H1 (cell line): Measurements from ENCODE around the gene GPT2. TPM values are rescaled to one million over a fixed set of nuclear protein-coding genes. Genes with fewer than 3 reads are reported as not detected.

Source experiments
- CTCF ChIA-PET: fragments of 300-600 bp; sonication (Branson Sonifier 250); formaldehyde crosslinking; loops from one replicate; lab custom pipeline; 2021; ENCODE audit not compliant: partially characterized antibody; lab: Charles Lee
- POLR2A ChIA-PET: fragments of 300-600 bp; sonication (Branson Sonifier 250); formaldehyde crosslinking; loops from one replicate; lab custom pipeline; 2021; ENCODE audit warnings: inconsistent platforms; ENCODE audit not compliant: partially characterized antibody; lab: Charles Lee
- DNase-seq, 2 experiments: peaks; one replicate each; pipeline versions ENCODE4 v3.0.0 to v3.0.0-alpha.2; 2010 to 2022; ENCODE audit warnings: low spot score in 2 of 2, low read depth in 1 of 2, mixed read lengths in 1 of 2
- FAIRE-seq: peaks from 2 replicates; lab custom pipeline; 2011; peaks lifted over from hg19 to GRCh38; lab: Jason Lieb, UNC
- H2AFZ ChIP-seq: 2 replicates; pipeline ENCODE4 v1.8.1; 2012; ENCODE audit warnings: low read length, inconsistent platforms
- H2AK5ac ChIP-seq: 2 replicates; pipeline ENCODE4 v1.6.1; 2013; ENCODE audit warnings: low read depth, low read length
- H2BK120ac ChIP-seq: replicated peaks from 2 replicates; pipeline ENCODE3; 2013; ENCODE audit warnings: low read depth, low read length, inconsistent platforms
- H2BK12ac ChIP-seq: 2 replicates; pipeline ENCODE4 v1.6.1; 2013; ENCODE audit warnings: low read depth, low read length
- H2BK15ac ChIP-seq: 2 replicates; pipeline ENCODE4 v1.6.1; 2013; ENCODE audit warnings: low read length
- H2BK20ac ChIP-seq: 2 replicates; pipeline ENCODE4 v1.6.1; 2013; ENCODE audit warnings: low read length
- H2BK5ac ChIP-seq: 2 replicates; pipeline ENCODE4 v1.6.1; 2013; ENCODE audit warnings: low read depth, low read length
- H3K14ac ChIP-seq: 2 replicates; pipeline ENCODE4 v1.6.1; 2013; ENCODE audit warnings: inconsistent platforms; ENCODE audit not compliant: insufficient read length
- H3K18ac ChIP-seq: 2 replicates; pipeline ENCODE4 v1.6.1; 2013; ENCODE audit warnings: low read length; ENCODE audit errors: extremely low read depth
- H3K23ac ChIP-seq: 2 replicates; pipeline ENCODE4 v1.6.1; 2013; ENCODE audit warnings: inconsistent platforms; ENCODE audit not compliant: insufficient read length
- H3K23me2 ChIP-seq: 2 replicates; pipeline ENCODE4 v1.6.1; 2013; ENCODE audit warnings: low read depth, low read length
- H3K27ac ChIP-seq: 2 replicates; pipeline ENCODE4 v1.6.1; 2011; ENCODE audit warnings: low read depth, low read length, inconsistent platforms
- H3K27me3 ChIP-seq, 4 experiments: replicated peaks in 1 of 4; 1 replicate in 1 of 4; 2 replicates in 3 of 4; pipeline versions ENCODE4 v1.6.1 to v1.8.1; 2011 to 2013; ENCODE audit warnings: low read length in 3 of 4, mild to moderate bottlenecking in 3 of 4, inconsistent platforms in 2 of 4, mixed read lengths in 2 of 4, moderate library complexity in 1 of 4; ENCODE audit not compliant: control insufficient read depth in 3 of 4, insufficient read depth in 3 of 4; ENCODE audit errors: extremely low read depth in 1 of 4
- H3K36me3 ChIP-seq, 4 experiments: 2 replicates each; pipeline versions ENCODE4 v1.6.1 to v1.8.1; 2011 to 2013; ENCODE audit warnings: mild to moderate bottlenecking in 4 of 4, low read length in 3 of 4, moderate library complexity in 2 of 4, control low read depth in 1 of 4, inconsistent platforms in 1 of 4; ENCODE audit not compliant: insufficient read depth in 4 of 4, control insufficient read depth in 2 of 4
- H3K4ac ChIP-seq: replicated peaks from 2 replicates; pipeline ENCODE3; 2013; ENCODE audit warnings: low read length, low read depth, mixed read lengths, inconsistent platforms; ENCODE audit not compliant: insufficient read length
- H3K4me1 ChIP-seq, 4 experiments: replicated peaks in 1 of 4; 1 replicate in 1 of 4; 2 replicates in 3 of 4; pipeline versions ENCODE4 v1.6.1 to v1.8.1; 2011 to 2013; ENCODE audit warnings: low read length in 3 of 4, inconsistent platforms in 2 of 4, mixed read lengths in 1 of 4; ENCODE audit not compliant: insufficient read depth in 4 of 4, control insufficient read depth in 3 of 4
- H3K4me2 ChIP-seq, 2 experiments: 2 replicates each; pipeline versions ENCODE4 v1.6.1 to v1.8.1; 2011 to 2013; ENCODE audit warnings: low read depth in 2 of 2, low read length in 2 of 2, control low read depth in 1 of 2, inconsistent platforms in 1 of 2, mild to moderate bottlenecking in 1 of 2; ENCODE audit not compliant: insufficient read depth in 1 of 2
- H3K4me3 ChIP-seq, 4 experiments: fragments of 200-600, 300-600 bp in 1 of 4; sonication (generic), shearing (Covaris generic), sonication (Bioruptor Twin) in 1 of 4; 2 replicates each; pipeline versions ENCODE4 v1.5.1 to v1.8.1; 2011 to 2016; ENCODE audit warnings: low read length in 4 of 4, low read depth in 3 of 4, control low read depth in 2 of 4, inconsistent platforms in 2 of 4, mild to moderate bottlenecking in 2 of 4, mixed read lengths in 1 of 4, moderate library complexity in 1 of 4; ENCODE audit not compliant: insufficient read depth in 2 of 4; ENCODE audit errors: extremely low read depth in 1 of 4
- H3K56ac ChIP-seq: replicated peaks from 2 replicates; pipeline ENCODE3; 2013; ENCODE audit warnings: low read depth, mild to moderate bottlenecking, mixed read lengths, low read length, inconsistent platforms; ENCODE audit not compliant: insufficient read length
- H3K79me1 ChIP-seq: 2 replicates; pipeline ENCODE4 v1.6.1; 2013; ENCODE audit warnings: low read depth, low read length, control low read depth
- H3K79me2 ChIP-seq, 2 experiments: 2 replicates each; pipeline versions ENCODE4 v1.6.1 to v1.8.1; 2012 to 2013; ENCODE audit warnings: low read length in 2 of 2, mild to moderate bottlenecking in 2 of 2, inconsistent platforms in 1 of 2; ENCODE audit not compliant: insufficient read depth in 2 of 2, control insufficient read depth in 1 of 2
- H3K9ac ChIP-seq, 4 experiments: replicated peaks in 1 of 4; 1 replicate in 1 of 4; 2 replicates in 3 of 4; pipeline versions ENCODE4 v1.6.1 to v1.8.1; 2011 to 2013; ENCODE audit warnings: low read depth in 3 of 4, low read length in 3 of 4, control low read depth in 2 of 4, mild to moderate bottlenecking in 2 of 4, moderate library complexity in 2 of 4, inconsistent platforms in 1 of 4; ENCODE audit errors: extremely low read depth in 1 of 4
- H3K9me3 ChIP-seq, 2 experiments: 2 replicates each; pipeline versions ENCODE4 v1.6.1 to v1.8.1; 2012 to 2013; ENCODE audit warnings: mild to moderate bottlenecking in 2 of 2, moderate library complexity in 2 of 2, control low read depth in 1 of 2, inconsistent platforms in 1 of 2, low read depth in 1 of 2, low read length in 1 of 2, mixed read lengths in 1 of 2; ENCODE audit not compliant: insufficient read depth in 2 of 2
- H4K20me1 ChIP-seq, 2 experiments: replicated peaks in 1 of 2; 2 replicates each; pipeline versions ENCODE3 to v1.8.1; 2011 to 2013; ENCODE audit warnings: inconsistent platforms in 2 of 2, low read length in 2 of 2, mild to moderate bottlenecking in 1 of 2; ENCODE audit not compliant: insufficient read depth in 2 of 2, control insufficient read depth in 1 of 2
- H4K5ac ChIP-seq: 2 replicates; pipeline ENCODE4 v1.6.1; 2013; ENCODE audit warnings: low read length, low read depth, mixed read lengths, inconsistent platforms; ENCODE audit not compliant: insufficient read length
- H4K8ac ChIP-seq: 2 replicates; pipeline ENCODE4 v1.8.0; 2013; ENCODE audit warnings: mild to moderate bottlenecking, moderate library complexity, low read length, inconsistent platforms; ENCODE audit not compliant: insufficient read depth; ENCODE audit errors: extremely low read depth
- H4K91ac ChIP-seq: replicated peaks from 2 replicates; pipeline ENCODE3; 2013; ENCODE audit warnings: low read length, mixed read lengths, inconsistent platforms; ENCODE audit not compliant: insufficient read length
- BRCA1 ChIP-seq: IDR thresholded peaks from 2 replicates; pipeline ENCODE4 v1.6.1; 2012; ENCODE audit warnings: low read depth, low read length, improper control_type of control experiment
- WGBS, 2 experiments: shearing (Covaris generic) in 1 of 2; methylation state at CpG; one replicate each; pipeline versions ENCODE4 v1.1.6 to v1.1.7; 2013 to 2015; ENCODE audit warnings: low lambda C conversion rate in 2 of 2, mixed read lengths in 2 of 2, inconsistent platforms in 1 of 2, low coverage in 1 of 2, missing lambda C conversion rate in 1 of 2; ENCODE audit not compliant: insufficient replicate concordance in 2 of 2, insufficient coverage in 1 of 2, insufficient read length in 1 of 2; ENCODE audit errors: extremely low coverage in 1 of 2, missing lambda C conversion rate in 1 of 2; 5-methylcytosine and 5-hydroxymethylcytosine counted together
- polyA plus RNA-seq, 7 experiments: library from polyadenylated mRNA; depleted of rRNA in 3 of 7; stranded (reverse) in 5 of 7; unstranded in 2 of 7; fragments of >200 nt in 5 of 7; fragments of 200-250 nt in 2 of 7; gene quantifications; 1 replicate in 5 of 7; 2 replicates in 1 of 7; 4 replicates in 1 of 7; pipeline versions ENCODE4 v1.2.1 to v1.2.3, GENCODE V29; 2011 to 2013; ENCODE audit warnings: missing spikeins in 2 of 7, mixed read lengths in 2 of 7
- total RNA-seq: library from RNA; stranded (reverse); fragmentation: NEBNext Ultra II Directional; extraction: Animal tissue kit (Norgen Biotek cat#: 25700); gene quantifications from 2 replicates; pipeline ENCODE4 v1.2.1, GENCODE V29; 2021
- TF ChIP-seq, protein P1 (sequence below): IDR thresholded peaks from 2 replicates; pipeline ENCODE4 v1.6.1; 2012; ENCODE audit warnings: low read length, inconsistent platforms

The GPT2 gene
- total and polyA plus RNA-seq, 2 of the 8 experiments (the other 6 are each of a cell fraction or from before 2014, with no cell fraction given): 71.6 to 94.1 TPM

DNA sequence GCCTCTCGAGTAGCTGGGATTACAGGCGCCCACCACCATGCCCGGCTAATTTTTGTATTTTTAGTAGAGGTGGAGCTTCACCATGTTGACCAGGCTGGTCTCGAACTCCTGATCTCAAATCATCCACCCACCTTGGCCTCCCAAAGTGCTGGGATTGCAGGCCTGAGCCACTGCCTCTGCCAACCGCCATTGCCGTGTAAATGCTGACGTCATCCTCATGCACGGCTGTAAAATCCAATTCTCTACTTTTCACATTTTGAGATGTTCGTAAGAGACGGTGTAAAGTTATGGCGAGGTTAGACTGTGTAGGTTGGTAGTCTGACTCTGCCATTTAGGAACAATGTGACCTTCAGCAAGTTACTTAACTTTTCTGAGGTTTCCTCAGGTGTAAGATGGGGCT lies 91.0 kb downstream of the GPT2 start:
- no peak for FAIRE-seq
- no peak overlapping the region for H2BK5ac ChIP-seq
- H3K56ac ChIP-seq: no peak overlapping the region
- no peaks in the 10 kb centered on the region for H4K20me1 ChIP-seq
- no peaks in the 10 kb centered on the region for H3K9me3 ChIP-seq
- no peak overlapping the region; a peak in 1 of 4 replicates for H3K4me2 ChIP-seq
- no peak for DNase-seq
- H3K4me1 ChIP-seq: peaks cover 2 to 12% (median 5%) of the 10 kb centered on the region in 4 experiments; a peak in 4 of 7 replicates
- 96% methylated on average over 11 of the region's 11 CpGs; no CpG with 5 or more reads in 1 of the 2 experiments for WGBS, 2 experiments
- H3K36me3 ChIP-seq: peaks cover 1 to 21% (median 3%) of the 10 kb centered on the region in 4 experiments; a peak in 4 of 8 replicates
- H3K27me3 ChIP-seq: no peaks in the 10 kb centered on the region
- no peak overlapping the region for H3K18ac ChIP-seq
- no peak overlapping the region for H2AK5ac ChIP-seq
- peaks cover 6 to 29% of the 10 kb centered on the region in 2 experiments; a peak in 3 of 4 replicates for H3K79me2 ChIP-seq
- no peak overlapping the region for H3K4ac ChIP-seq
- no peak overlapping the region for H3K27ac ChIP-seq
- no peak overlapping the region for H2AFZ ChIP-seq
- POLR2A ChIA-PET: interaction anchor here (2.4 to 3.0 kb wide), 2 partner anchors 8 to 13 kb away, joined by 10 to 25 read pairs; no protein-coding TSS in a partner anchor
- peaks cover 6% of the 10 kb centered on the region; the same call in 1 of the 2 replicates for H3K79me1 ChIP-seq
- no peak overlapping the region for H4K8ac ChIP-seq
- no peak overlapping the region for H3K4me3 ChIP-seq
- no peak overlapping the region for H3K14ac ChIP-seq
- TF ChIP-seq, protein P1, sequence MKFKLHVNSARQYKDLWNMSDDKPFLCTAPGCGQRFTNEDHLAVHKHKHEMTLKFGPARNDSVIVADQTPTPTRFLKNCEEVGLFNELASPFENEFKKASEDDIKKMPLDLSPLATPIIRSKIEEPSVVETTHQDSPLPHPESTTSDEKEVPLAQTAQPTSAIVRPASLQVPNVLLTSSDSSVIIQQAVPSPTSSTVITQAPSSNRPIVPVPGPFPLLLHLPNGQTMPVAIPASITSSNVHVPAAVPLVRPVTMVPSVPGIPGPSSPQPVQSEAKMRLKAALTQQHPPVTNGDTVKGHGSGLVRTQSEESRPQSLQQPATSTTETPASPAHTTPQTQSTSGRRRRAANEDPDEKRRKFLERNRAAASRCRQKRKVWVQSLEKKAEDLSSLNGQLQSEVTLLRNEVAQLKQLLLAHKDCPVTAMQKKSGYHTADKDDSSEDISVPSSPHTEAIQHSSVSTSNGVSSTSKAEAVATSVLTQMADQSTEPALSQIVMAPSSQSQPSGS: no peak
- TF ChIP-seq BRCA1: no peak
- TF ChIP-seq, all 59 proteins: peak for 0
- no peak overlapping the region for H3K9ac ChIP-seq
- H3K23me2 ChIP-seq: peaks cover 5% of the 10 kb centered on the region
- H2BK12ac ChIP-seq: no peak overlapping the region
- no peak overlapping the region for H2BK120ac ChIP-seq
- no peak overlapping the region for H3K23ac ChIP-seq
- CTCF ChIA-PET: interaction anchor here (0.5 to 1.5 kb wide), 2 partner anchors 27 to 29 kb away, joined by 3 read pairs; no protein-coding TSS in a partner anchor
- no peak overlapping the region for H4K91ac ChIP-seq
- no peak overlapping the region for H2BK15ac ChIP-seq
- no peak overlapping the region for H4K5ac ChIP-seq
- H2BK20ac ChIP-seq: no peak overlapping the region
